G401.6 (cell line): ENCODE measurements around the gene MTMR6.
"Not testable (repeated sequence)": the region's sequence is repeated elsewhere in the genome, so short reads cannot be mapped to it uniquely, and the experiment has no call there.

ENCODE experiments used
- FAIRE-seq: peaks from 2 replicates; lab custom pipeline; 2012; peaks lifted over from hg19 to GRCh38; lab: Jason Lieb, UNC

Gene MTMR6

GRCh38 chr13:25286969-25287961 lies at the start of gene MTMR6:
MTMR6 (minus strand) TSS chr13:25287488; CDS start chr13:25287247, 241 bp downstream.
- peak; percentile 68 for FAIRE-seq

DNA sequence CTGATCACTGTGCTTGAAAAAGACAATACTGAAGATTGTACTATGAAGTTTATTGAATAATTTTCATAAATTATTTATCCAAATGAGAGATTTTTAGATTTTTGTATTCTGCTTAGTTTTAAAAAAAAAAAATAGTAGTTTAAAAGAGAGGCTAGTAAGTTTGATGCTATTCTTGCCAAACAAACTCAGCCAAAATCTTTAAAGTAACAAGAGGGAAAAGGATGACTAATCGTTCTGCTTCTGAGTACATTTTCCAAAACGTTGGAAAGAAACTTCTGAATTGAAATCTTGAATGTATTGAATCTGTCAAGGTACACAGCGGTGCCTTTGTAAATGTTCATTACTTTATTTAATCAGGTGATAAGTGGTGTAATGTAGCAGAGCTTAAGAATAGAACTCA lies 48.6 kb upstream of the MTMR6 start:
- FAIRE-seq: no peak

DNA sequence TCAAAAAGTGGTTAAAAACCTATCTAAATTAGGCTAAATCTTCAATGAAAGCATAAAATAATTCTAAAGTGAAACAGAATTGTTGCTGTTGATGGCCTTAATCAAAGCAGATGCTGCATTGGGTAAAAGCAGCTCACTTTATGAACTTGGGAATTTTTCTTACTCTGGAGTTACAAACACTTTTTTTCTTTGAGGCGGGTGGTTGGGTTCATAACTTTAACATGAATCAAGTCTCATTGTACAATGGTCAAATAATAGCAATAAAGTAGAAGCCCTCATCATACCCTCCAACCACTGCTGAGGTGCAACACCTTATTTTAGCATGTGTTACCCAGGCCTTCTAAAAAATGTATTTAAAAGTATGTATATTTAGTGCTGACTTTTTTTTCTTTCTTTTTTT lies 43.3 kb upstream of the MTMR6 start:
- no peak for FAIRE-seq

- no peak for FAIRE-seq
Measured at GRCh38 chr13:25329706-25330105, 42.4 kb upstream of the MTMR6 start.

GRCh38 chr13:25324100-25324499 lies 36.8 kb upstream of the MTMR6 start:
- no peak for FAIRE-seq

DNA sequence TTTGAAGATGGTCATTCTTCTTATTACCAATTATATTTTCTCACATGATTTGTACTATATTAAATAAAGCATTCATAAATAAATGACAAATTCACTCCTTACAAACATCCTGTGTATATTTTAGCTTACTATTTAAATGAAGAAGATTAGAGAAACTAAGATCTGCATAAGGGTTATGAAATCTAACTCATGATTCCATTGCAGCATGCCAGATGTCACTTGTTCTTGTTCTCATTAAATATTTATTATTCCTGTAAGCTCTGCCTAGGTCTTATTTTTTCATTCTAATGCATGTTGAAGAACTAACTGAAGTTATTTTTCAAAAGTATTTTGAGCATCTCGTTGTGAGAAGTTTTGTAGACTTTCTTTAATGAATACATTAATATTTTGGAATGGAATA lies 32.5 kb upstream of the MTMR6 start:
- peak; percentile 3 for FAIRE-seq

GRCh38 chr13:25318946-25319345 lies 31.7 kb upstream of the MTMR6 start:
- FAIRE-seq: not testable (repeated sequence)

DNA sequence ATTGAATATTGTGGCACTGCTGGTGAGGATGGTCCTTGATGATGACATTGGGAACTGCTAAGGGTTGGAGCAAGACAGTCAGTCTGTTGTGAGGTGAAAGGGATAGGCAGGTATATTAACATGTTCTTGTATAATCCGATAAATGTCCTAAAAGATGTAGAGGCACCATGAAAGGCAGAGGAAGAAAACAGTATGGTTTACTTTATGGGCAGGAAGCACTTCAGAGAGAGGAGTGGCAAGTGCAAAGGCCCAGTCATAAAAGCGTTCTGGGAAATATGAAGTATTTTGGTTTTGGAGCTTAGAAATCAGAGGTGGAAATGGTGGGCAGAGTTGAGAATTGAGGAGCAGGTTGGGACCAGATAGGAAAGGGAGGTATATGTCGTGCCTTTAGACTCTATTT lies 23.6 kb upstream of the MTMR6 start:
- no peak for FAIRE-seq

DNA sequence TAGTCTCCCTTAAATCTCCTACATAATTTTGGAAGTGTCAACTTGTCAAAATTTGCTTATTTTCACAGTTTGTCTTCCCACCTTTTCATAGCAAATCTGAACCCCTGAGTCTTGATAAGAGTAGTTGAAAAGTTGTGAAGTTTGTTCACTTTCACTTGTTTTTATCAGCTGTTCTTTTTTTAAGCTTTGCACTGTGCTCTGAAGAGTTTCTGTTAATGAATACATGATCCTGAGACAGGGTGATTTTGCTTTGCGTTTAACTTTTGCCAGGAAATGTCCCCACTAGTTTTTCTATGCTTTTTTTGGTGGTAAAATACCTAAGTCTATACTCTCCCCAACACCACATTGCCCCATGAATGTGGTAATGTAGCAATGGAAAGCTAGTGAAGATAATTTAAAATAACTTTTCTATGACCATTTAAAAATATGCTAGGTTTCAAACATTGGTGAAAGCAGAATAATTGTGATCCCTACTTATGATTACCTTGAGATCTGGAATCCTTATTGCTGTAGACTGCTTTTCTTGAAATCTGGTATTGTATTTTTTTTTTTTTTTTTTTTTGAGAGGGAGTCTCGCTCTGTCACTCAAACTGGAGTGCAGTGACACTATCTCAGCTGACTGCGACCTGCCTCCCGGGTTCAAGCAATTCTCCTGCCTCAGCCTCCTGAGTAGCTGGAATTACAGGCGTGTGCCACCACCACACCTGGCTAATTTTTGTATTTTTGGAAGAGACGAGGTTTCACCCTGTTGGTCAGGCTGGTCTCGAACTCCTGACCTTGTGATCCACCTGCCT lies 19.6 kb upstream of the MTMR6 start:
- FAIRE-seq: no peak

DNA sequence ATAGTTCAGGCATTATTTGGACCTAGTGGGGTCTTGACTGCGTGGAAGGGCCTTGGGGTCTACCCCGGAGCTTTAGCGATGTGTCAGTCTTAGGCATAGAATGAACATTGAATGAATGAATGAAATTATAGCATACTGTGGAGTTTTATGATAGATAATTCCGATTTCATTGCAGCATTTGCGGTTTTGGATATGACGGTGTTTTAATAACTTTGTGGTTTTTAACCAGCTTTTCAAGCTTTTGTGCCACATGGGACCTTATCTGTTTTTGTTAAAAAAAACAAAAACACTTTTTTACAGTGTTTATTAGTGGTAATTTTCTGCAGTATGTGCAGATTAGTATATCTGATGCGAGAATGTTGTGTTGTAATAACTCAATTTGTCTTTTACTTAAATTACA lies 14.8 kb upstream of the MTMR6 start:
- FAIRE-seq: no peak

GRCh38 chr13:25301347-25302113 lies 14.2 kb upstream of the MTMR6 start, which contains the start of gene NUP58:
NUP58 (plus strand) TSS chr13:25301625; CDS start chr13:25301774, 149 bp downstream.
- peak; percentile 96 for FAIRE-seq

GRCh38 chr13:25300861-25301346 lies 13.6 kb upstream of the MTMR6 start:
- FAIRE-seq: no peak

DNA sequence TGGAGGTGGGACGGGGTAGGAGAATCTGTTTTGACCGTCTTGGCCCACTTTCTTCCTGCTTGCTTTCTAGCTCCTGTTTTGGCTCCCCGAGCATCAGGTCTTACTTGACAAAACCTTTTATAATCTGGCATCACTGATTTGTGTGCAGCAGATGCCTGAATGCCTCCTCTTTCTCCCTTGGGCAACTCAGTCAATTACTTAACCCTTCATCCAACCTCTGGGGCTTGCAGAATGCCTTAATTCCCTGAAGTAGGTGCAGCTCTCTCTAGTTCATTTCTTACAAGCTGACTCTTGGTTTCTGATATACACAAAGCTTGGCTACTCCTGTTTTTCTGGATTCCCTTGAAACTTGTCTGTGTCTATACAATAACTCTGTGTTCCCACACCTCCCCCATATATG lies 8.4 kb upstream of the MTMR6 start:
- FAIRE-seq: no peak

DNA sequence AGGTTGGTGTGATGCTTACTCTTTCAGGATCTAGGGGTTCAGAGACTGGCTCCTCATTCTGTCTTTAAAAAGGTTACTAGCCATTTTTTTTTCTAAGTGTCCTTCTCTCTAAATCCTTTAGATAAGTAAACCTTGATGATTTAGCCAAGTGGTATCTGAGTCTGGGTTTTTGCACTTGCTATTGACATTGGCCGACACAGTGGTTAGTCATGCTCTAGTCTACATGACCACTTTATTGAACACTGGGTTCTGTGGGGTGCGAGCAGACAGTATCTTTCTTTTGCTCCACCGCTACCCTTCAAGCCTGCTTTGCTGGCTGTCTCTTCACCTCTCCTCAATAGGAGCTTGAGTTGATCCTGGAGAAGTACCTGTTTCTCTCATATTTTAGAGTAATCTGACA lies 7.9 kb upstream of the MTMR6 start:
- no peak for FAIRE-seq

DNA sequence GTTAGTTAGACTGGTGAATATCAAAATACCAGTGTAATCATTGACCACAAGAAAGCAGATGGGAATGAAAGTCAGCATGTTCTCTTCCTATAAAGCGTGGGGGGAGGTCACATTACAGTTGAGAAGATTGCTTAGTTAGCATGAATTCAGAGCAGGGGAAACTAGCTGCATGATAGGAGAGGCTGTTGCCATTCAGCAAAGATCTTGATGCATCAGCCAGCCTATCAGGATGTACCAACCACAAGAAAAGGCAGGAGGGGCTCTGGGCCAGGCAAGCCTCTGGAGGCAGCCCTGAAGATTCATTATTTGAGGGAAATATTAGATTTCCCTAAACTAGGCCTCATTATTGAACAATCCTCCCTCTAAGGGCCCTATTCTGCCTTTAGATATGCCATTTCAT lies 5.0 kb upstream of the MTMR6 start:
- no peak for FAIRE-seq

DNA sequence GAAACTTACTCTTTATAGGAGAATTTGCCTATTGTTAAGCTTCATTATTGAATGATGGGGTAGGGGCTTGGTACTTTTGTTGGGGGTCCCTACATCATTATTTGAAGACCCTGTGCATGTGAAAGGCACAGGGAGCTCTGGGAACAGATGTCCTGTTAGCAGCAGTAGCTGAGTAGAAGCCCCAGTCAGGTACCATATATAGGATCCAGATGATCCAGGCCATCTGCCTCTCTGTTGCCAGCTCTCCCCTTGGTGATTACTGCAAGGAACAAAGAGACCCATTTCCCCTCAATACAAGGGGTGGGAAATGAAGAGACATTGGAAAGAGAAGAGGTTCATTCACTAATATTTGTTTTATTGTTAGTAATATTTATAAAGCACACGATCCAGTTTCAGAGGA lies 4.4 kb upstream of the MTMR6 start:
- no peak for FAIRE-seq

GRCh38 chr13:25288966-25289365 lies 1.7 kb upstream of the MTMR6 start:
- no peak for FAIRE-seq

DNA sequence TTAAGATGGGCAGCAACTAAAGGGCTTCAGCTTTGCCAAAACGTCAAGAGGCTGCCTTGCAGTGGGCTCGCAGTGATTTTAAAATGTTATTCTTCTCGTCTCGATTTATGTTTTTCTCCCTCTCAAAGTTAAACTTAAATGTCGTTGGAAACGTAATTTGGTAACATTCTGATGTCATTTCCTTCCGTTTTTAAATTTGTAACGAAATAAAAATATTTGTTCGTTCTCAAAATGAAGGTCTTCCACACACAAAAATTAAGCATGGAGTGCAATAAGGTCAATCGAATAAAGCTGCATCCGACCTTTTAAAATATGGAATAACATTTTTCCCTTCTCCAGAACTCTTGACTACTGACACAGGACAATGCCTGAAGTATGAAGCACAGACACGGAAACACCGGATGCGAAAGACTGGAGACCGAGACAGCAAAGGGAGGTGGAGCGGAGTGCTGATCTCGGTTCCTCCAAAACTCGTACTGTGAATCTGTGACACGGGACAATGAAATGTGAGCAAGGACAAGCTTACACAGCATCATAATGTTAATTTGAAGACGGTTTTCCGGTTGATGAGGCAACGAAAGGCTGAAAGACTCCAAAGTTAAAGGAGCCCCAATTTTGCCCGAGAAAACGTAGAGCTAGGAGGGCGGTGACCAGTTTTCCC lies 850 bp downstream of the MTMR6 start:
- peak; percentile 67 for FAIRE-seq

DNA sequence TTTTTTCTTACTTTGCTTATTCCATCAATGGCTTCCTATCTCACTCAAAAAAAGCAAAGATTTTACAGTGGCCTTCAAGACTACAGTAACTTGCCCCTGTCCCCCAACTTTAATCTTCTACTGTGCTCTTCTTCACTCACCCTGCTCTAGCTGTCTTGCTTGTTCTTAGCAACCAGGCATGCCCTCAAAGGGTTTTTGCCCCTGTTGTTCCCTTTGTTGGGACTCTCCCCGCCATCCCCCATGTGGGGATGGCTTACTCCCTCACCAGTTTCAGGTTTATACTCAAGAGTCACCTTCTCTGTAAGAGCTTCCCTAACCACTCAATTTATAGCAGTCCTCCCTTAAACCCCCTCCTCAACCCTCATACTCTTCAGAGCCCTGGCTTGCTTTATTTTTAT lies 5.4 kb downstream of the MTMR6 start:
- FAIRE-seq: no peak

GRCh38 chr13:25281193-25281934 lies 5.9 kb downstream of the MTMR6 start:
- no peak for FAIRE-seq

DNA sequence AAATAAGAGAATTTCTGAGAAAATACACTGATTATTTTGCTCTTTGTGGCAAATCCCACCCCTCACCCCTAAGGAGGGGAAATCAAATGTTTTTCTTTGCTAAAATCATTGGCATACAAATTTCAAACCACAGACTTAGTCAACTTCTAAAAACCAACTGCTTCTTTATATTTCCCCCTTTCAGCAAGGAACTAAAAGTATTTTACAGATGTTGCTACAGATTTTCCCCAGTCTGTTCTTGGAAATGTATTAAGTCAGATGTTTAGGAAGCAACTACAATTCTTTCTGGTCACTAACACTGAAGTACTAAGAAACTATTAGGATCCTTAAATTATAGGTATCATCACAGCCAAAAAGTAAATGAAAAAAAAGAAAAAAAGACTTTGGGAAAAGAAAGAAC lies 6.9 kb downstream of the MTMR6 start:
- no peak for FAIRE-seq
